GM23248 (cell line): ENCODE data around the gene ANO5. TPM values are rescaled to one million over a fixed set of nuclear protein-coding genes. Genes with fewer than 3 reads are reported as not detected.
"Not testable (repeated sequence)": the region's sequence is repeated elsewhere in the genome, so short reads cannot be mapped to it uniquely, and the experiment has no call there.

Experiments
- DNase-seq: peaks from one replicate; pipeline ENCODE4 v3.0.0-alpha.2; 2015
- H2AFZ ChIP-seq: fragments of 200-600 bp; sonication (generic); 2 replicates; pipeline ENCODE4 v1.6.1; 2016; ENCODE audit warnings: antibody characterized with exemption
- H3F3A ChIP-seq: fragments of 200-600 bp; sonication (generic); 2 replicates; pipeline ENCODE4 v1.6.1; 2016; ENCODE audit warnings: mild to moderate bottlenecking, antibody characterized with exemption, mixed run types; ENCODE audit not compliant: insufficient read depth
- H3K27ac ChIP-seq: fragments of 200-600 bp; sonication (generic); 2 replicates; pipeline ENCODE4 v1.5.1; 2016; ENCODE audit warnings: mild to moderate bottlenecking
- H3K27me3 ChIP-seq: fragments of 200-600 bp; sonication (generic); replicated peaks from 2 replicates; pipeline ENCODE4 v1.6.1; 2016; ENCODE audit warnings: mild to moderate bottlenecking; ENCODE audit not compliant: insufficient read depth
- H3K36me3 ChIP-seq: fragments of 200-600 bp; sonication (generic); 2 replicates; pipeline ENCODE4 v1.6.1; 2016; ENCODE audit warnings: low read depth, mild to moderate bottlenecking
- H3K4me1 ChIP-seq: fragments of 200-600 bp; sonication (generic); 2 replicates; pipeline ENCODE4 v1.6.1; 2016; ENCODE audit warnings: mild to moderate bottlenecking; ENCODE audit not compliant: insufficient read depth
- H3K4me2 ChIP-seq: fragments of 200-600 bp; sonication (generic); one replicate; pipeline ENCODE4 v1.6.1; 2016; ENCODE audit warnings: mild to moderate bottlenecking; ENCODE audit not compliant: unreplicated experiment
- H3K4me3 ChIP-seq: fragments of 200-600 bp; sonication (generic); 2 replicates; pipeline ENCODE4 v1.5.1; 2016; ENCODE audit warnings: mild to moderate bottlenecking
- H3K79me2 ChIP-seq: fragments of 200-600 bp; sonication (generic); 2 replicates; pipeline ENCODE4 v1.6.1; 2016; ENCODE audit warnings: mild to moderate bottlenecking; ENCODE audit not compliant: insufficient read depth
- H3K9ac ChIP-seq: fragments of 200-600 bp; sonication (generic); 2 replicates; pipeline ENCODE4 v1.6.1; 2016; ENCODE audit warnings: mild to moderate bottlenecking
- H3K9me2 ChIP-seq: fragments of 200-600 bp; sonication (generic); 2 replicates; pipeline ENCODE4 v1.6.1; 2016; ENCODE audit warnings: mixed run types, mild to moderate bottlenecking, moderate library complexity; ENCODE audit not compliant: insufficient read depth
- H3K9me3 ChIP-seq: fragments of 200-600 bp; sonication (generic); one replicate; pipeline ENCODE4 v1.6.1; 2017; ENCODE audit warnings: low read depth
- H4K20me1 ChIP-seq: fragments of 200-600 bp; sonication (generic); 2 replicates; pipeline ENCODE4 v1.6.0; 2016; ENCODE audit not compliant: insufficient read depth
- EZH2 ChIP-seq: fragments of 200-600 bp; sonication (generic); IDR thresholded peaks from 2 replicates; pipeline ENCODE4 v1.6.1; 2018; ENCODE audit warnings: antibody characterized with exemption, mild to moderate bottlenecking; ENCODE audit not compliant: insufficient read depth, poor library complexity, severe bottlenecking
- EZH2phosphoT487 ChIP-seq: fragments of 200-600 bp; sonication (generic); IDR thresholded peaks from 2 replicates; pipeline ENCODE4 v1.6.1; 2018; ENCODE audit warnings: antibody characterized with exemption, moderate library complexity, mild to moderate bottlenecking, low read depth; ENCODE audit not compliant: insufficient read depth
- WGBS, 2 experiments: methylation state at CpG; one replicate each; pipeline ENCODE4 v1.1.6; 2015 to 2017; ENCODE audit warnings: low lambda C conversion rate in 2 of 2, low coverage in 1 of 2; ENCODE audit errors: missing lambda C conversion rate in 2 of 2; 5-methylcytosine and 5-hydroxymethylcytosine counted together
- in situ Hi-C: fragments of 300-500 bp; cut with MboI; formaldehyde crosslinking; loops from 2 replicates; pipeline ENCODE4 v1.15.0; 2020
- polyA plus RNA-seq: library from polyadenylated mRNA; unstranded; fragments of >200 nt; fragmentation: Nextera tagmentation; extraction: Ambion mirVana; gene quantifications from 2 replicates; pipeline ENCODE4 v1.2.1, GENCODE V29; 2016
- total RNA-seq: library from RNA; depleted of rRNA; stranded (reverse); fragments of >200 nt; shearing (Covaris generic); gene quantifications from 2 replicates; pipeline ENCODE4 v1.2.3, GENCODE V29; 2014

Gene ANO5
- total and polyA plus RNA-seq, 2 experiments from 2014 or later = not detected

DNA sequence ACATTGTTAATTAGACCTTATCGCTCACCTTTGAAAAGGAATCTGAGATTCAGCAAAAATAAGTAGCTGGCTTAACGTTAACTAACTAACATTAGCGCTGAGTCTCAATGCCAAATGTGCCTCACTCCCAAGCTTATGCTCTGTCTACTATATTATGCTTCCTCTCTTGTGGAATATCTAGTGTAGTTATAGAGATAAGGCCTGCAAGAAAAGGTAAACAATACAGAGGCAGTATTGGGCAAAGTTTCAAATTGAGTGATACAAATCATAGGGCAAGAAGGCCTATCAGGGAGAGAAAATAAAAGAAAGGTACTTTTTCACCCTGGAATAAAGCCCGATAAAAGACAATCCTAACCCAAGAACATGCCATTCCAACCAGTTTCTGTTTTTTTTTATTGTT, 83.7 kb downstream of the ANO5 start:
- WGBS, 2 experiments = 30 to 35% methylated on average over 4 of the region's 4 CpGs
- Histone ChIP-seq H3K4me3 (no peak overlapping the region), H3F3A (no peaks in the 10 kb centered on the region), H3K79me2 (no peaks in the 10 kb centered on the region), H3K9me2 (no peaks in the 10 kb centered on the region), H3K27me3 (no peaks in the 10 kb centered on the region), H3K27ac (no peak overlapping the region), H3K36me3 (no peaks in the 10 kb centered on the region), H4K20me1 (no peaks in the 10 kb centered on the region; the same call in 1 of the 2 replicates), H2AFZ (no peak overlapping the region), H3K4me1 (no peaks in the 10 kb centered on the region), H3K9me3 (no peaks in the 10 kb centered on the region), H3K4me2 (no peak overlapping the region), H3K9ac (no peak overlapping the region)
- TF ChIP-seq EZH2 (no peak), EZH2phosphoT487 (no peak)
- in situ Hi-C loops = no loop called here
- DNase-seq = no peak

GRCh38 chr11:22284991-22285390, 92.1 kb downstream of the ANO5 start:
- H3K9ac ChIP-seq, H3K27me3 ChIP-seq, H3K36me3 ChIP-seq, H2AFZ ChIP-seq, H3K9me3 ChIP-seq, H3K4me2 ChIP-seq, H3F3A ChIP-seq, H3K4me3 ChIP-seq, H3K9me2 ChIP-seq, H4K20me1 ChIP-seq, H3K27ac ChIP-seq, in situ Hi-C loops, H3K4me1 ChIP-seq, H3K79me2 ChIP-seq, DNase-seq: not testable (repeated sequence)
- WGBS, 2 experiments = 60 to 66% methylated on average over 17 of the region's 17 CpGs

DNA sequence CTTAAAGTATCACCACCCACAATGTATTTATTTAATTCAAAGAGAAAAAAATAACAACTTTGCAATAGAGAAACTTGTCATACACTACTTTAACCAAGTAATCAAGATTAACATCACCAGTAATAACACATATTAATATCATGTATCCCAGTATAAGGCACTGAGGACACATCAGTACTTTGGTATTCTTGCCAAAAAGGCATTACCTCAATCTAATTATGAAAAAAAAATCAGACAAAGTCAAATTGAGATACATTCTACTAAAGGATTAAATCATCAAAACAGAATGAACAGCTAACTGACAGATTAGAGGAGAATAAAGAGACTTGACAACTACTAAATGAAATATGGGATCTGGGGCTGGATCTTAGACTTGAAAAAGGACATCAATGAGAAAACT, 109.5 kb downstream of the ANO5 start:
- Histone ChIP-seq H3K27me3 (no peaks in the 10 kb centered on the region), H3K79me2 (no peaks in the 10 kb centered on the region), H3K9ac (no peak overlapping the region), H3F3A (no peaks in the 10 kb centered on the region), H3K4me1 (no peaks in the 10 kb centered on the region), H3K9me3 (no peaks in the 10 kb centered on the region), H3K27ac (no peak overlapping the region), H3K36me3 (no peaks in the 10 kb centered on the region), H3K4me2 (no peak overlapping the region), H3K9me2 (no peaks in the 10 kb centered on the region), H4K20me1 (no peaks in the 10 kb centered on the region), H2AFZ (no peak overlapping the region), H3K4me3 (no peak overlapping the region)
- no peak for DNase-seq
- TF ChIP-seq EZH2 (no peak), EZH2phosphoT487 (no peak)
- in situ Hi-C loops = no loop called here

DNA sequence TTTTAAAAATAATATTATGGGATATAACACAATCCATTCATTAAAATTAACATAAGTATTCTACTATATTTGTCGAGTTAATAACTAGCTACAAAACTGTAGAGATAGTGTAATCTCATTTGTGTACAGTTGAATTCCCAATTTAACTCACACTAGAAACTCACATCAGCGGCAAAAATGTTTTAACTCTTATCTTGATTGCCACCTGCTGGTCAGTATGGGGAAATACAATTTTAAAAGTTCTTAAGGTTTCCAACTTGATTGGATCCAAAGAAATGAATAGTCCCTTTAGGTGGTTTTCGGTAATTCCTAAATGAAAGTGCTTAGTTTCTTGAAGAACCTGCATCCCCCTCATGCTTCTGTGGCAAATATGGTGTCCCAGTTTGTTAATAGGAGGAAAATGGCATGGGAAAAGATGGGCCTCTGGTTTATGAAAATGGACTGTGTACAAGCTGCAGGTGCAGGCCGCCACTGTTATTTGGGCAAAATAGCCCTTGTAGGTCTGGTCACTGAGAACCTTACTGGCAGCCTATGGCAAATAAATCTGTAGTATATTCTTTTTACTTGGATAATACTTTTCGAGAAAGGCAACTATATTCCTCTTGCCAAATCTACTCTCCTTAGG, 111.6 kb downstream of the ANO5 start:
- in situ Hi-C loops = no loop called here
- Histone ChIP-seq H3K4me3 (no peak overlapping the region), H3K79me2 (no peaks in the 10 kb centered on the region), H2AFZ (no peak overlapping the region), H3K9ac (no peak overlapping the region), H3F3A (no peaks in the 10 kb centered on the region), H3K9me3 (no peaks in the 10 kb centered on the region), H3K27ac (no peak overlapping the region), H3K27me3 (no peaks in the 10 kb centered on the region), H3K4me1 (no peaks in the 10 kb centered on the region), H3K9me2 (no peaks in the 10 kb centered on the region), H3K36me3 (no peaks in the 10 kb centered on the region), H4K20me1 (no peaks in the 10 kb centered on the region), H3K4me2 (no peak overlapping the region)
- TF ChIP-seq EZH2 = no peak
- TF ChIP-seq EZH2phosphoT487 = no peak
- WGBS, 2 experiments = 28 to 30% methylated on average over 5 of the region's 5 CpGs
- peak; percentile 57 for DNase-seq

DNA sequence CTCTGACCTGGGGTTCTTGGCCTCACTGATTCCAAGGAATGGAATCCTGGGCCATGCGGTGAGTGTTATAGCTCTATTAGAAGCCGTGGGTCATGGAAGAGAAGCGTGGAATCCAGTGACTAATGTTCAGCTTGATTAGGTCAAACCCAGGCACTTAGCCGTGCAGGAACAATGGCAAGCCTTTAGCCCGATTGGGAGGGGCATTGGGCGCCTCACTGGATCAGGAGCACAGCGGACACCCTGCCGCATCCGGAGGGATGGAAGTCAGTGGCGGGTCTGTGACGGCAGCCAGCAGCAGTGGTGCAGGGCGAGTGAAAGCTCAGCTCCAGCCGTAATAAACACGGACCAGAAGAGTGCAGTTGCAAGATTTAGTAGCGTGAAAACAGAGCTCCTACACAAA, 124.8 kb downstream of the ANO5 start:
- 34 to 39% methylated on average over 15 of the region's 15 CpGs for WGBS, 2 experiments
- no peaks in the 10 kb centered on the region for H3K79me2 ChIP-seq
- TF ChIP-seq EZH2phosphoT487 = no peak
- no peak for TF ChIP-seq EZH2
- H4K20me1 ChIP-seq = no peaks in the 10 kb centered on the region
- H3K9ac ChIP-seq = no peak overlapping the region
- H3K4me1 ChIP-seq = no peaks in the 10 kb centered on the region
- H3K9me3 ChIP-seq = no peaks in the 10 kb centered on the region
- no peaks in the 10 kb centered on the region for H3K27me3 ChIP-seq
- no peak overlapping the region for H3K4me2 ChIP-seq
- H3F3A ChIP-seq = no peaks in the 10 kb centered on the region
- in situ Hi-C loops = no loop called here
- no peaks in the 10 kb centered on the region for H3K36me3 ChIP-seq
- DNase-seq = no peak
- no peak overlapping the region for H3K4me3 ChIP-seq
- no peak overlapping the region for H2AFZ ChIP-seq
- H3K27ac ChIP-seq = no peak overlapping the region
- H3K9me2 ChIP-seq = no peaks in the 10 kb centered on the region
